ENCODE measurements around the gene LOX. TPM values are rescaled to one million over a fixed set of nuclear protein-coding genes. Genes with fewer than 3 reads are reported as not detected.

LOX gene
- total RNA-seq = 0.42 TPM

DNA sequence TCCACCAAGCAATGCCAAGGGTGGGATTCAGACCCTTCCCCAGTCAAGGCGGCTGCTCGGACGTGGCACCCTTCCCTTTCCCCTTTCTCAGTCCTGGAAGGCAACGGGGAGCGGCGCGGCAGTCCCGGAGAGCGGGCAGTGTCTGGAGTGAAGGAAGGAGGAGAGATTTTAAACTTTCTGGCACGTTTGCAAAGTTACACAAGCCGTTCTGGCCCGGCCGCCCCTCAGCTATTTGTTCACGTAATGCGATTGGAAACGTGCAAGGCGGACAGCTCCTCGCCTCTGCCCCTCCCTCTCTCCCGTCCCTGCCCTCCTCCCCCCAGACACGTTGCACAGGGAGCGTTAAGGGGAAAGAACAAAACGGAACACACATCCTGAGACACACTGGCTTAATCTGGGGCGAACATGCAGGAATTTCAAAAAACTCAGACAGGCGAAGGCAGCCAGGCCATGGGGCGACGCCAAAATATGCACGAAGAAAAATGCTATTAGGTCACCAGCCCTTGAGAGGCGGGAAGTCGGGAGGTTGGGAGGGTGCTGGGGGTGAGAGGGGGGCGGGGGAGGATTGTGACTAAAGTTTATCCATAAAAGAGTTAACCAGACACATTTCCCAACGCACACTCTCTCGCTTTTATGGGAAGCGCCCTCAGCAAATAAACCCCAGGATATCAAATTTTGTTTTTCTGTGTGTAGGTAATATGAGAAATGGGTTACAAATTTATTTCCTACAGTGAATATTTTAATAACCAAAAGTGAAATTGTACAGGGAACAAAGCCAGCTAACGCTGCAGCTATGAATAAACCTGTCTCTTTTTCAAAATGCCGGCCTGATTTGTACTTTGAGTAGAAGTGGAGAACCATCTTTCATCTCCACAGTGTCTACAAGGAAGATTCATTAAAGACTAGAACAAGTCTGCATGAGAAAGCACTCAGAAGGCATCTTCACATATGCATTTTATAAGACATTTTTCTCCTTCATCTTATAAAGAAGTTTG is at the start of gene LOX:
TSS of gene LOX (minus strand) at position 144 of the 995 bp plus-strand sequence. CDS start 274 bp downstream, outside the sequence.
- Histone ChIP-seq H3K4me3 (ENCODE audit: low read length) (no peak within 1 kb of the TSS), H3K27me3 (ENCODE audit: insufficient read depth, low read length) (peaks cover 44% of the 10 kb centered on the region), H3K9me3 (ENCODE audit: low read depth, low read length) (no peaks in the 10 kb centered on the region), H3K4me1 (ENCODE audit: insufficient read depth, low read length) (peaks cover 20% of the 10 kb centered on the region)

DNA sequence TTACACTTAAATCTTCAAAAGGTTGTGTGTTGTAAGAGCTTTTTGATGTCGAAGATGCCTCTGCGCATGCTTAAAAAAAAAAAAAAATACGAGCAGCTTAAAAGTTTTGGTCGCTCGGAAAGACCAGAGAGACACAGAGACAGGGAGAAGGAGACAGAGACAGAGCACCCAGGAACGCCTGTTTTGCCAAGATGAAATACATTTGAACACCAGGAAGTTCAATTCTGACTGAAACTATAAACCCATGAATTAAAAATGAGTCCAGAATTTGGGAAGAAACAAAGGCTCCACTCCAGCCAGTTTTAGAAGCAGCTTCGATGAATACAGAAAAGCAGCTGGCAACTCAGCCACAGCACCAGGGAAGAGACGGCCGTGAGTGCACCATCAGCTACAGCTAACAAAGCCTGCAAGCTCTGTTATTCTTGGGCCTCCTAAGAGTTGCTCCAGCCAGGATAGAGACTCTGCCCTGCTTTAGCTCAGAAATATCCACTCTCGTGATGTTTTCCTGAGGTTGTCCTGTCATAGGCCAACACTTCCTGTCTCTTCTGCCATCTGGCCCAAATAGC is 48.8 kb upstream of the LOX start:
- no peaks in the 10 kb centered on the region for H3K9me3 ChIP-seq (ENCODE audit: low read depth, low read length)
- H3K4me3 ChIP-seq (ENCODE audit: low read length) = no peak overlapping the region
- no peaks in the 10 kb centered on the region for H3K27me3 ChIP-seq (ENCODE audit: insufficient read depth, low read length)
- H3K4me1 ChIP-seq (ENCODE audit: insufficient read depth, low read length) = no peaks in the 10 kb centered on the region

DNA sequence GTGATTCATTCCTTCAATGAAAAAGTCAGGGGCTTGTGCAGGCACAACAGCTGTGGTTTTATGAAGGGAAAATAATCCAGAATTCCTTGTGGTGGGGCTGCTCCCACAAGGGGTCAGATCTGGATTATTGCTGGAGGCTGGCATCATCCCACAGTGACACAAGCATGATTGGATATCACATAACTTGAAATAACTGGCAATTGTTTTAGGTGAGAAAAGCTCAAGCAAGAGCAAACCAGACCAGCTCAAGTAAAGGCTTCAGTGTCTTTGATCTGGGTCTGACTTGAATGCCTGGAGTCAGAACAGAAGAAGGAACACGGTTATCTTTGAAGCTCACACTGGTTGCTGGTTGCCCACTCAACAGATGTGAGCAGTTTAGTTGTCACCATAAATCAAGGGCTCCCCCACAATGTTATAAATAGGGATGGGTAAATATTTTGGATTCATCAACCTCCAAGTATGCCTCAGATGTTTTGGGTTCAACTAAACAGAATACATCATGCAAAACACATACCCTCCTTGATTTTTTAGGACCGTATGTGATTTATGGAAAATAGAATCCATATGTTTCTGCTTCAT is 48.2 kb upstream of the LOX start:
- Histone ChIP-seq H3K9me3 (ENCODE audit: low read depth, low read length) (no peaks in the 10 kb centered on the region), H3K27me3 (ENCODE audit: insufficient read depth, low read length) (no peaks in the 10 kb centered on the region), H3K4me1 (ENCODE audit: insufficient read depth, low read length) (no peaks in the 10 kb centered on the region), H3K4me3 (ENCODE audit: low read length) (no peak overlapping the region)

- no peaks in the 10 kb centered on the region for H3K9me3 ChIP-seq (ENCODE audit: low read depth, low read length)
- no peak overlapping the region for H3K4me3 ChIP-seq (ENCODE audit: low read length)
- no peaks in the 10 kb centered on the region for H3K4me1 ChIP-seq (ENCODE audit: insufficient read depth, low read length)
- no peaks in the 10 kb centered on the region for H3K27me3 ChIP-seq (ENCODE audit: insufficient read depth, low read length)
These were observed 46.7 kb upstream of the LOX start for GRCh38 chr5:122124766-122125165.

- H3K27me3 ChIP-seq (ENCODE audit: insufficient read depth, low read length) = no peaks in the 10 kb centered on the region
- H3K9me3 ChIP-seq (ENCODE audit: low read depth, low read length) = no peaks in the 10 kb centered on the region
- no peaks in the 10 kb centered on the region for H3K4me1 ChIP-seq (ENCODE audit: insufficient read depth, low read length)
- no peak overlapping the region for H3K4me3 ChIP-seq (ENCODE audit: low read length)
These were observed 43.7 kb upstream of the LOX start for GRCh38 chr5:122121479-122122465.

DNA sequence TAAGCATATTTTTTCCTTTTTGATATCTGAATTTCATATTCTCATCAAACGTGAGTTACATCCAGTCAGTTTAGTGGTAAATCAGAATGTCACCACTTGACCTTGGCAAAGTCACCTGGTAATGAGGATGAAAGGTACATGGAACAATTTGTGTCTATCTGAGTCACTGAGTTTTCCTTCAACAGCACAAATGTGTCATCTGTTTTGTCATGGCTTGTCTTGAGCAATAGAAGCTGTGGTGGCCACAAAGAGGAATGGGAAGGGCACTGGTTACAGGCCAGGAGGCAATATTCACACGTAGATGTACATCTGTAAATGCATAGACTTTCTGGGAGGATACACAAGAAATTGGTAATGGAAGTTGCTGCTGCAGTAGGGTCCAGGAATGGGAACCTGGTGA is 42.9 kb upstream of the LOX start:
- H3K9me3 ChIP-seq (ENCODE audit: low read depth, low read length) = no peaks in the 10 kb centered on the region

GRCh38 chr5:122120493-122120892 is 42.4 kb upstream of the LOX start:
- Histone ChIP-seq H3K27me3 (ENCODE audit: insufficient read depth, low read length) (no peaks in the 10 kb centered on the region), H3K4me3 (ENCODE audit: low read length) (no peak overlapping the region), H3K9me3 (ENCODE audit: low read depth, low read length) (no peaks in the 10 kb centered on the region), H3K4me1 (ENCODE audit: insufficient read depth, low read length) (no peaks in the 10 kb centered on the region)

More for the DNA sequence above, 42.9 kb upstream of the LOX start:
- Histone ChIP-seq H3K4me3 (ENCODE audit: low read length) (no peak overlapping the region), H3K27me3 (ENCODE audit: insufficient read depth, low read length) (no peaks in the 10 kb centered on the region), H3K4me1 (ENCODE audit: insufficient read depth, low read length) (no peaks in the 10 kb centered on the region)

DNA sequence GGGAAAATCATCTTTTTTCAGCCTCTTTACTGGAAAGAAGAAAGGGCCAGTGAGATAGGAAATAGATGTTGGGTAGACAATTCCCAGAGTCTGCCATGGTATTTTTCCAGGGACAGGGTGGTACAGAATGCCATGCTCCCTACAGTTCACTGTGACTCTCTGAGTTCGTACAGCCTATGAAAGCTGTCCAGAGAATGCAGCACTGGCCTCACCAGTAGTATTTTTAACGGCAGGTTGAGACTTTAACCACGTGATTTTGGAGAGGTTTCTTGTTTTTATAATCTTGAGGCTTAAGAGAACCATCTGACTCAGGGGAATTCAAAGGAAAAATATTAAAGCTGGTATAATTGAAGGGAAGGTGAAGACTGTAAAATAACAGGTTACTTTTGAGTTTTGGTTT is 41.1 kb upstream of the LOX start:
- Histone ChIP-seq H3K27me3 (ENCODE audit: insufficient read depth, low read length) (no peaks in the 10 kb centered on the region), H3K4me1 (ENCODE audit: insufficient read depth, low read length) (no peaks in the 10 kb centered on the region), H3K9me3 (ENCODE audit: low read depth, low read length) (no peaks in the 10 kb centered on the region), H3K4me3 (ENCODE audit: low read length) (no peak overlapping the region)

DNA sequence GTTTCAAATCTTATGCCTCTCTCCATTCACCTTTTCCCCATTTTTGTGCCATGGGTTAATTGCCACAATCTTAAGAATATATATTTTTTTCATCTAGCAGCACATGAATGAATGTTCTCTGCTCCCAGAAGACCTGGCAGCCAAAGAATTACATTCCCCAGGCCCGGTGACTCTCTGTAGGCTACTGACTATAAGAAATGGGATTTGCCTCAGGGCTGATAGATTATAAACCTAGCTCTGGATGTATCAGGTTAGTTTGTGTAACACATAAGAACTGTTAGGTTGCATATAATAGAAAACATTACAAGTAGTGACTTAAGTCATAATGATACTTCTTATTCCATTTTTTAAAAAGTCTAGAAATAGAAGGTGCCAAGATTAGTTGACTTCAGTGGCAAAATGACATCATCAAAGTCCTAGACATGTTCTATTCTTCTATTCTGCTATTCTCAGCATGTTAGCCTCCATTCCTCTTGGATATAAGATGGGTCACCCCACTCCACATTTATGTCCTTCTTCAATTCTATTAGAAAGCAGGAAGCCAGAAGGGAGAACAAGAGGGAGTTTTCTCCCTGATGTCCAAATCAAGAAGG is 40.4 kb upstream of the LOX start:
- H3K9me3 ChIP-seq (ENCODE audit: low read depth, low read length) = no peaks in the 10 kb centered on the region
- no peaks in the 10 kb centered on the region for H3K4me1 ChIP-seq (ENCODE audit: insufficient read depth, low read length)
- H3K27me3 ChIP-seq (ENCODE audit: insufficient read depth, low read length) = no peaks in the 10 kb centered on the region
- no peak overlapping the region for H3K4me3 ChIP-seq (ENCODE audit: low read length)

GRCh38 chr5:122114501-122114900 is 36.4 kb upstream of the LOX start:
- Histone ChIP-seq H3K27me3 (ENCODE audit: insufficient read depth, low read length) (no peaks in the 10 kb centered on the region), H3K4me3 (ENCODE audit: low read length) (no peak overlapping the region), H3K9me3 (ENCODE audit: low read depth, low read length) (no peaks in the 10 kb centered on the region), H3K4me1 (ENCODE audit: insufficient read depth, low read length) (no peaks in the 10 kb centered on the region)

DNA sequence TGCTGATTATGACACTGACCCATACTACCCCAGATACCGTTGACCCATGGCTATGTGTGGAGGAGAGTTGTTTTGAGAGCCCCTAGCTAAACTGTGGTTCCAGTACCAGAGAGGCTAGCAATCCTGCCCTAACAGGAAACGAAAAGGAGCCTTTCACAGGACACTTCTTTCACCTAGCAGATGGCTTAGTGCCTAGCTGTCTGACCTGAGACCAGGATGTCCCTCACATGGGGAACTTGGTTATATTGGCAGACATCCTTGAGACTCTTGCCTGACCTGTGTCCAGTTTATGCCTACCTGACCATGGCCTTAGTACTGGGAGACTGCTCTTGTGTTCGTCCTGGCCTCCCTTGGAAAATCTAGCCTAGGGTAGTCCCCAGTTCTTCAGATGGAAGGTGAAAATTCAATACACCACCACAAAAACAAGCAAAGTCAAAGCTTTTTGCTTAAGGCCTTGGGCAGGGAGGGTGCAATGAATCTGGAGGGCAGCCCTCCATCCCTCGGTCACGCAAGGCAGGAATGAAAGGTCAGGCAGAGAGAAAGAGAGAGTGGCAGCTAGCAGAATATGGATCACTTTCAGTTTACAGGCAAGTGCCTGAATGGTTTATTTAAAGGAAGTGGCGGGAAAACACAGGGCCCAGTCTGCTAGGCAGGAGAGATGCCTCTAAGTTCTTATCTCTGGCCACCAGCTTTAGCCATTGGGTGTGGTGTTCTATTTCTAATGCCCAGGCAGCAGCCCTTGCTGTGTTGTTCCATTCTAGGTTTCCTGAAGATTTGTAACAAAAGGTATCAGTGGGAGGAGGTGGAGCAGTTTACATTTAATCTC is 34.9 kb upstream of the LOX start:
- Histone ChIP-seq H3K4me3 (ENCODE audit: low read length) (no peak overlapping the region), H3K4me1 (ENCODE audit: insufficient read depth, low read length) (no peaks in the 10 kb centered on the region), H3K27me3 (ENCODE audit: insufficient read depth, low read length) (no peaks in the 10 kb centered on the region), H3K9me3 (ENCODE audit: low read depth, low read length) (no peaks in the 10 kb centered on the region)

DNA sequence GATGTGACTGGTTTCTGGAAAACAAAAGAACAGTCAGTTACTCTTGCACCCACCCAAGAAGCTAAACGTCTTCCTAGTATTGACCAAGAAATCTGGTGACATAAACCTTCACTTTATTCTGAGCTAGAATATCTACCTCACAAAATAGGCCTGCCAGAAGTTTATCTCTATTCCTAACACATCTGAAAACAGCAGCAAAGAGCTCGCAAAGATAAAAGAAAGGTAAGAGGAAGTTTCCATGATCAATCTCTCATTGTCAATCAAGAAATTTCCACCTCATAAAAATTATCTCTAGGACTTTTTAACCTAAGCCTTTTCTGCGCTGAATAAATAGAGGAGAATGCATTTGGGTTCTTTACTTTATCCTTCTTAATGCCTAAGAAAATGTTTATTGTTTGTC is 34.0 kb upstream of the LOX start:
- H3K9me3 ChIP-seq (ENCODE audit: low read depth, low read length) = no peaks in the 10 kb centered on the region
- no peak overlapping the region for H3K4me3 ChIP-seq (ENCODE audit: low read length)
- no peaks in the 10 kb centered on the region for H3K27me3 ChIP-seq (ENCODE audit: insufficient read depth, low read length)
- no peaks in the 10 kb centered on the region for H3K4me1 ChIP-seq (ENCODE audit: insufficient read depth, low read length)

- Histone ChIP-seq H3K4me3 (ENCODE audit: low read length) (no peak overlapping the region), H3K4me1 (ENCODE audit: insufficient read depth, low read length) (no peaks in the 10 kb centered on the region), H3K27me3 (ENCODE audit: insufficient read depth, low read length) (no peaks in the 10 kb centered on the region), H3K9me3 (ENCODE audit: low read depth, low read length) (no peaks in the 10 kb centered on the region)
These were observed 33.4 kb upstream of the LOX start for GRCh38 chr5:122111460-122111859.

All from mononuclear cell (primary cell).